Calu3 (cell line): ENCODE results near the gene COL11A2. TPM values are rescaled to one million over a fixed set of nuclear protein-coding genes. Genes with fewer than 3 reads are reported as not detected.

Source experiments
- BruUV-seq: library from RNA; stranded (reverse); fragments of 400-500 nt; replicated peaks from 2 replicates; lab custom pipeline; 2021; lab: Mats Ljungman, UMichigan
- CTCF ChIA-PET: fragments of 300-600 bp; sonication (Branson Sonifier 250); formaldehyde crosslinking; loops from one replicate; lab custom pipeline; 2022; ENCODE audit warnings: antibody characterized with exemption; lab: Charles Lee
- DNase-seq: peaks from one replicate; pipeline ENCODE4 v3.0.0; 2022
- H3K27ac Mint-ChIP-seq: one replicate; pipeline ENCODE4 v1.8.0; 2022; ENCODE audit warnings: mixed read lengths; ENCODE audit not compliant: unreplicated experiment
- H3K27me3 Mint-ChIP-seq: one replicate; pipeline ENCODE4 v1.8.0; 2022; ENCODE audit warnings: mixed read lengths; ENCODE audit not compliant: unreplicated experiment
- H3K36me3 Mint-ChIP-seq: one replicate; pipeline ENCODE4 v1.8.0; 2022; ENCODE audit warnings: mild to moderate bottlenecking, moderate library complexity, mixed read lengths; ENCODE audit not compliant: insufficient read depth, unreplicated experiment
- H3K4me1 Mint-ChIP-seq: one replicate; pipeline ENCODE4 v1.8.0; 2022; ENCODE audit warnings: mild to moderate bottlenecking, low read depth, mixed read lengths; ENCODE audit not compliant: unreplicated experiment
- H3K4me3 Mint-ChIP-seq: one replicate; pipeline ENCODE4 v1.8.0; 2022; ENCODE audit warnings: mild to moderate bottlenecking, low read depth, moderate library complexity, mixed read lengths; ENCODE audit not compliant: unreplicated experiment
- H3K9me3 Mint-ChIP-seq: one replicate; pipeline ENCODE4 v1.8.0; 2022; ENCODE audit warnings: low read depth, mixed read lengths; ENCODE audit not compliant: unreplicated experiment
- CTCF ChIP-seq: fragments of 200-600 bp; IDR thresholded peaks from one replicate; pipeline ENCODE4 v1.8.0; 2022; ENCODE audit warnings: antibody characterized with exemption; ENCODE audit not compliant: unreplicated experiment
- intact Hi-C: fragments of 100-400 bp; cut with micrococcal nuclease; formaldehyde crosslinking; loops from one replicate; pipeline ENCODE4 v1.10.0; 2022; ENCODE audit not compliant: unreplicated experiment
- total RNA-seq: library from RNA; stranded (reverse); gene quantifications from 2 replicates; pipeline ENCODE4 v1.2.3, GENCODE V29; 2022

COL11A2 gene
- total RNA-seq, 1 experiment from 2014 or later: 1.8 TPM

DNA sequence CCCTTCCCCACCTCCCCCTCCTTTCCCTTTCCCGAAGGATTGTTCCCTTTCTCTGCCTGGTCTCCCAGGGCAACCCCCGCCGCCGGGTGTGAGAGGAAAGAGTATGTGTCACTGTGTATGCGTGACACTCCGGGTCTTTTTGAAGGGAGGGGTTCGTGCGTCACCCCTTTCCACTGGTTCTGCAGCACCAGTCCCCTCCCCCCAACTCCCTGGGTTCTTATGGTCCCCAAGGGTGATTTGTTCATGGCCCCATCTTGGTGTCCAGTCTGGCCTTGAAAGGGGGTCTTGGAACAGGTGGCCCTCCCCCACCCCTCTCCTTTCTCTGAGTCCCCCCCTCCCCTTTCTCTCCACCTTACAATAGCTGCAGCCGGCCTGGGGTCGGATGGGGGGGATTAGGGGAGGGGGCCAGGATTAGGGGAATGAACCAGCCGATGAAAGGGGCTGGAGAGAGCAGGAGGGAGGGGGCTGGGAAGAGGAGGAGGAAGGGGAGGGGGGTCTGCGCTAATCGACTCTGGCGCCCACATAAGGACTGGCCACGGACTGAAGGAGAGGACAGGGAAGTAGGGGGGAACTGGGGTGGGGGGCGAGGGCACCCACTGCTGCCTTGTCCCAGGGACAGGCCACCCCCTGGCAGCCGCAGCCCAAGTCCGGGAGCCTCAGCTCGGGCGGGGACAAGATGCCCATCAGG is 14.7 kb upstream of the COL11A2 start:
- Mint-ChIP-seq H3K4me3 (peak overlapping the region; percentile 83), H3K4me1 (peaks cover 56% of the 10 kb centered on the region), H3K27ac (peak overlapping the region; percentile 94), H3K36me3 (peaks cover 74% of the 10 kb centered on the region), H3K27me3 (peaks cover 6% of the 10 kb centered on the region), H3K9me3 (no peaks in the 10 kb centered on the region)
- intact Hi-C loops: loop anchor here (5.0 kb wide), 1 partner anchor 40 kb away; no protein-coding TSS in a partner anchor
- no peak for TF ChIP-seq CTCF
- CTCF ChIA-PET: interaction anchor here (0.7 kb wide), 1 partner anchor 113 kb away, joined by 4 read pairs; no protein-coding TSS in a partner anchor
- DNase-seq: no peak
- no TSS peak for BruUV-seq

- no peaks in the 10 kb centered on the region for H3K27me3 Mint-ChIP-seq
- DNase-seq: no peak
- CTCF ChIA-PET: interaction anchor here (0.6 to 1.0 kb wide), 3 partner anchors 14 to 220 kb away, joined by 3 to 7 read pairs (median 4); no protein-coding TSS in a partner anchor
- intact Hi-C loops: loop anchor here (5.0 kb wide), 1 partner anchor 41 kb away; no protein-coding TSS in a partner anchor
- peaks cover 63% of the 10 kb centered on the region for H3K4me1 Mint-ChIP-seq
- no peak for TF ChIP-seq CTCF
- H3K27ac Mint-ChIP-seq: peak overlapping the region; percentile 81
- peak overlapping the region; percentile 97 for H3K4me3 Mint-ChIP-seq
- H3K9me3 Mint-ChIP-seq: no peaks in the 10 kb centered on the region
- no TSS peak for BruUV-seq
- peaks cover 79% of the 10 kb centered on the region for H3K36me3 Mint-ChIP-seq
These were observed 14.0 kb upstream of the COL11A2 start for GRCh38 chr6:33206027-33206863.

GRCh38 chr6:33205191-33206026 is 13.1 kb upstream of the COL11A2 start:
- no peak for TF ChIP-seq CTCF
- peak; percentile 61 for DNase-seq
- intact Hi-C loops: loop anchor here (5.0 kb wide), 1 partner anchor 42 kb away; no protein-coding TSS in a partner anchor
- no peaks in the 10 kb centered on the region for H3K27me3 Mint-ChIP-seq
- peak overlapping the region; percentile 97 for H3K4me3 Mint-ChIP-seq
- H3K36me3 Mint-ChIP-seq: peaks cover 87% of the 10 kb centered on the region
- CTCF ChIA-PET: interaction anchor here (0.5 to 1.5 kb wide), 5 partner anchors 15 to 234 kb away, joined by 3 to 7 read pairs (median 4); no protein-coding TSS in a partner anchor
- BruUV-seq: no TSS peak
- H3K4me1 Mint-ChIP-seq: peaks cover 63% of the 10 kb centered on the region
- H3K9me3 Mint-ChIP-seq: no peaks in the 10 kb centered on the region
- peak overlapping the region; percentile 81 for H3K27ac Mint-ChIP-seq
